ENCODE results near the gene FUNDC2.

DNA sequence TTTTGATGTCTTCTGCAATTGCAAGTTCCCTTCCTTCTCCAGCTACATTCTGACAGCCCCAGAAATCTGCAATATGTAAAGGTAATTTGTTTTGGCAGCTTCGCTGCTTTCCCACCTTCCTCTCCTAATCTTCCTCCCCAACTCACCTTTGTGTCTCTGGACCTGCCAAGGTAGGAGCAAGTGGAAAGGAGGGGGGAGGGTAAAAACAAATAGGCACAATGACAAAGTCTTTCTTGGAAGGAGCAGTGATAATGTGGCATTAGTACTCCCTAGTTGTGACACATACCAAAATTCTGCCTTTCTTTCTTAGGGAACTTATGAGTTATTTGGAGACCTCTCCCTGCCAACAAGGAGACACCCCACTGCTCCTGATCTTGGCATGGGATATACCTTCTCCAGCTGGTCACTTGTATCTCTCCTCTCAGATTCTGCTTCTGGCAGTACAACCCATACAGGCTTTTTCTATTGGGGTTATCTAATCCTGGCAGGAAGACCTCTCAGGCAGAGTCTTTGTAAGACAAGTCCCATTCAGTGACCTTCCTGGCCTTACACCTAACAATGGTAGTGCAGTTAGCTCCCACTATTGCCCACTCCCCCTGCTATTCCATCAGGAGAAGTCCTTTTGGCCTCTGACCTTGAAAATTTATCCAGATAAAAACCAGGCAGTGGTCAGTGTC, 28.3 kb upstream of the FUNDC2 start:
- TF ChIP-seq, protein P1, sequence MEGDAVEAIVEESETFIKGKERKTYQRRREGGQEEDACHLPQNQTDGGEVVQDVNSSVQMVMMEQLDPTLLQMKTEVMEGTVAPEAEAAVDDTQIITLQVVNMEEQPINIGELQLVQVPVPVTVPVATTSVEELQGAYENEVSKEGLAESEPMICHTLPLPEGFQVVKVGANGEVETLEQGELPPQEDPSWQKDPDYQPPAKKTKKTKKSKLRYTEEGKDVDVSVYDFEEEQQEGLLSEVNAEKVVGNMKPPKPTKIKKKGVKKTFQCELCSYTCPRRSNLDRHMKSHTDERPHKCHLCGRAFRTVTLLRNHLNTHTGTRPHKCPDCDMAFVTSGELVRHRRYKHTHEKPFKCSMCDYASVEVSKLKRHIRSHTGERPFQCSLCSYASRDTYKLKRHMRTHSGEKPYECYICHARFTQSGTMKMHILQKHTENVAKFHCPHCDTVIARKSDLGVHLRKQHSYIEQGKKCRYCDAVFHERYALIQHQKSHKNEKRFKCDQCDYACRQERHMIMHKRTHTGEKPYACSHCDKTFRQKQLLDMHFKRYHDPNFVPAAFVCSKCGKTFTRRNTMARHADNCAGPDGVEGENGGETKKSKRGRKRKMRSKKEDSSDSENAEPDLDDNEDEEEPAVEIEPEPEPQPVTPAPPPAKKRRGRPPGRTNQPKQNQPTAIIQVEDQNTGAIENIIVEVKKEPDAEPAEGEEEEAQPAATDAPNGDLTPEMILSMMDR (IDR thresholded peaks at IDR 0.05) = no peak
- TF ChIP-seq POLR2A (IDR thresholded peaks at IDR 0.05) = no peak
- no peak for TF ChIP-seq POLR2AphosphoS5 (IDR thresholded peaks at IDR 0.05)
